ENCODE data around the gene CFAP299. TPM values are rescaled to one million over a fixed set of nuclear protein-coding genes. Genes with fewer than 3 reads are reported as not detected.

Gene CFAP299
- total and polyA plus RNA-seq, 9 of the 15 experiments (the other 6 are each of a cell fraction or from before 2014, with no cell fraction given): 0.09 to 3.0 (median 0.76) TPM

- WGBS (ENCODE audit: insufficient coverage, low coverage, missing lambda C conversion rate): 3% methylated on average over 2 of the region's 2 CpGs
- ChIA-PET POLR2A (no interaction called here), CTCF (ENCODE audit: low intra/inter-chr PET ratio) (interaction anchor here (0.5 kb wide), 1 partner anchor 20 kb away, joined by 4 read pairs; no protein-coding TSS in a partner anchor)
- in situ Hi-C loops (cut with MboI) (no loop called here), intact Hi-C loops (cut with micrococcal nuclease) (no loop called here)
- H2AFZ ChIP-seq (ENCODE audit: low read depth, low read length): no peak overlapping the region
- no peaks in the 10 kb centered on the region for H3K9me1 ChIP-seq (ENCODE audit: control insufficient read depth, insufficient read depth, low read length)
- no peak overlapping the region for H3K9ac ChIP-seq (ENCODE audit: insufficient read depth in 1 of 2, low read depth in 2 of 2, low read length in 2 of 2)
- H3K9me3 ChIP-seq (replicated peaks; ENCODE audit: control insufficient read depth, insufficient read depth, low read depth, low read length): no peaks in the 10 kb centered on the region
- H3K36me3 ChIP-seq (ENCODE audit: control insufficient read depth, insufficient read depth, low read length): no peaks in the 10 kb centered on the region
- H3K27me3 ChIP-seq (ENCODE audit: control insufficient read depth in 2 of 2, insufficient read depth in 2 of 2, low read length in 2 of 2): no peaks in the 10 kb centered on the region
- no peaks in the 10 kb centered on the region for H3K4me1 ChIP-seq (replicated peaks in 1 of 2; ENCODE audit: control insufficient read depth in 2 of 2, insufficient read depth in 2 of 2, low read length in 2 of 2)
- BruUV-seq (replicated peaks): no TSS peak
- no peak for DNase-seq (ENCODE audit: extremely low read depth in 1 of 4, low spot score in 3 of 4)
- ATAC-seq: no peak
- H3K4me3 ChIP-seq: no peak overlapping the region
- no peak for TF ChIP-seq HINFP (tag; conservative IDR thresholded peaks at IDR 0.05; ENCODE audit: low read depth)
- no peak for TF ChIP-seq ZNF174 (CRISPR knock-in tag; IDR thresholded peaks at IDR 0.05)
- TF ChIP-seq FOXJ2 (tag; IDR thresholded peaks at IDR 0.05): no peak
- TF ChIP-seq LEF1 (IDR thresholded peaks at IDR 0.05): no peak
- no peak for TF ChIP-seq EHMT2 (IDR thresholded peaks at IDR 0.05)
- TF ChIP-seq NR1H2 (CRISPR knock-in tag; IDR thresholded peaks at IDR 0.05): no peak
- TF ChIP-seq CEBPB (tag; IDR thresholded peaks at IDR 0.05): no peak
- no peak for TF ChIP-seq TFAM (CRISPR knock-in tag; conservative IDR thresholded peaks at IDR 0.05)
- no peak for TF ChIP-seq ZNF197 (CRISPR knock-in tag; IDR thresholded peaks at IDR 0.05; ENCODE audit: low read depth)
- no peak for TF ChIP-seq ZNF507 (tag; conservative IDR thresholded peaks at IDR 0.05)
- TF ChIP-seq THAP12 (CRISPR knock-in tag; IDR thresholded peaks at IDR 0.05): no peak
- TF ChIP-seq ZNF511 (CRISPR knock-in tag; IDR thresholded peaks at IDR 0.05): no peak
- TF ChIP-seq ZNF316 (IDR thresholded peaks at IDR 0.05): no peak
- no peak for TF ChIP-seq MTF1 (CRISPR knock-in tag; IDR thresholded peaks at IDR 0.05; ENCODE audit: borderline replicate concordance)
- no peak for TF ChIP-seq XRCC4 (IDR thresholded peaks at IDR 0.05; ENCODE audit: extremely low read depth, insufficient read depth, insufficient read length)
- TF ChIP-seq SMC3 (conservative IDR thresholded peaks at IDR 0.05; ENCODE audit: insufficient read depth, low read depth, low read length): no peak
- no peak for TF ChIP-seq FOXM1 (IDR thresholded peaks at IDR 0.05; ENCODE audit: low read depth)
- TF ChIP-seq FOXM1 (CRISPR knock-in tag; IDR thresholded peaks at IDR 0.05; ENCODE audit: low read depth): no peak
- TF ChIP-seq TOE1 (IDR thresholded peaks at IDR 0.05; ENCODE audit: borderline replicate concordance): no peak
- no peak for TF ChIP-seq TOE1 (CRISPR knock-in tag; IDR thresholded peaks at IDR 0.05; ENCODE audit: borderline replicate concordance, low read depth)
- TF ChIP-seq ZC3H4 (CRISPR knock-in tag; IDR thresholded peaks at IDR 0.05; ENCODE audit: borderline replicate concordance): no peak
- TF ChIP-seq PTRF (tag; IDR thresholded peaks at IDR 0.05): no peak
- FAIRE-seq: no peak
- no peak overlapping the region for H3K27ac ChIP-seq (ENCODE audit: extremely low read depth, low read depth, low read length)
- no peaks in the 10 kb centered on the region for H4K20me1 ChIP-seq (replicated peaks; ENCODE audit: control insufficient read depth, insufficient read depth, low read length)
- H3K4me2 ChIP-seq (ENCODE audit: insufficient read depth, low read length): no peak overlapping the region
- no peaks in the 10 kb centered on the region for H3K79me2 ChIP-seq (ENCODE audit: control insufficient read depth, insufficient read depth, low read length)
Measured at GRCh38 chr4:80717204-80717603, 381.7 kb downstream of the CFAP299 start.

Measured in K562 (cell line).